ENCODE measurements around the gene PPP1R16B. TPM values are rescaled to one million over a fixed set of nuclear protein-coding genes. Genes with fewer than 3 reads are reported as not detected.

Gene PPP1R16B
- total RNA-seq, result 10 to 100 TPM in 2 of 4 donors, 1 to 10 TPM in 2; 1.8 to 11.1 (median 7.0) TPM

DNA sequence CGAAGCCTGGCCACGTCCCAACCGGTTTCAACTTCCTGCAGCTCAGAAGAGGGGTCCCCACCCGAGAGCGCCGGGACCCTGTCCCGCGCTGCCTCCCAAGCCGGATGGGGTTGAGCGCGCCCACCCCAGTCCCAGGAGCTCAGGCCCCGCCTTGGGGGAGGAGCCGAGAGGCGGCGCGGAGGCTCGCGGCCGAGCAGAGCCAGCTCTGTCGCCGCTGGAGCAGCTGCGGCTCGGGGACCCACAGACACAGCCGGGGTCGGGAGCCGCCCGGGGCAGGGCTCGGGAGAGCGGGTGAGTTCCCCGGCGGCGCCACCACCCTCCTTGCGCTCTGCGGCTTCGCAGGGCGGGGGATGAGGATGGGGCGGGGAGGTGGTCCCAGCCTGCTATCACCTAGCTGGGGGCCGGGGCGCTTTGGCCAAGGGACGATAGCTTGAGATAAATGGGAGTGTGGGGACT, at the start of gene PPP1R16B:
Gene PPP1R16B (plus strand): TSS at position 196 of the 456 bp plus-strand sequence. CDS start 30,229 bp downstream, outside the sequence.
- peak within 1 kb of the TSS; percentile 74 to 82 (median 80) for H3K27ac ChIP-seq
- H3K9me3 ChIP-seq, result no peaks in the 10 kb centered on the region
- 3% methylated on average over 29 of the region's 40 CpGs; no CpG with 5 or more reads in 1 of the 2 donors for WGBS, 2 donors (ENCODE audit: low coverage in 1 of 2)
- intact Hi-C loops (cut with DNase I; ENCODE audit: low total_unique reads), result no loop called here
- in situ Hi-C loops (cut with MboI; ENCODE audit: low pct_ligation_motif_present in 1 of 4, low pct_unique_long_range_greater_than_20kb in 1 of 4, low sequenced_read_pairs in 3 of 4), result loop anchor here in 1 of 4 donors (10.0 kb wide), 1 partner anchor 69 kb away; no protein-coding TSS in a partner anchor
- DNase-seq, result peak; percentile 70
- peak; percentile 35 to 55 (median 51) for TF ChIP-seq POLR2AphosphoS5 (IDR thresholded peaks at IDR 0.05)
- TF ChIP-seq EP300 (IDR thresholded peaks at IDR 0.05; ENCODE audit: low read depth), result no peak
- peak; percentile 50 for TF ChIP-seq POLR2A (IDR thresholded peaks at IDR 0.05)
- H3K27me3 ChIP-seq, result peaks cover 58% of the 10 kb centered on the region
- peaks cover 4 to 24% (median 17%) of the 10 kb centered on the region in 4 donors for H3K4me1 ChIP-seq
- H3K4me3 ChIP-seq, result peak within 1 kb of the TSS; percentile 27 to 72 (median 36)
- H3K36me3 ChIP-seq, result no peaks in the 10 kb centered on the region

DNA sequence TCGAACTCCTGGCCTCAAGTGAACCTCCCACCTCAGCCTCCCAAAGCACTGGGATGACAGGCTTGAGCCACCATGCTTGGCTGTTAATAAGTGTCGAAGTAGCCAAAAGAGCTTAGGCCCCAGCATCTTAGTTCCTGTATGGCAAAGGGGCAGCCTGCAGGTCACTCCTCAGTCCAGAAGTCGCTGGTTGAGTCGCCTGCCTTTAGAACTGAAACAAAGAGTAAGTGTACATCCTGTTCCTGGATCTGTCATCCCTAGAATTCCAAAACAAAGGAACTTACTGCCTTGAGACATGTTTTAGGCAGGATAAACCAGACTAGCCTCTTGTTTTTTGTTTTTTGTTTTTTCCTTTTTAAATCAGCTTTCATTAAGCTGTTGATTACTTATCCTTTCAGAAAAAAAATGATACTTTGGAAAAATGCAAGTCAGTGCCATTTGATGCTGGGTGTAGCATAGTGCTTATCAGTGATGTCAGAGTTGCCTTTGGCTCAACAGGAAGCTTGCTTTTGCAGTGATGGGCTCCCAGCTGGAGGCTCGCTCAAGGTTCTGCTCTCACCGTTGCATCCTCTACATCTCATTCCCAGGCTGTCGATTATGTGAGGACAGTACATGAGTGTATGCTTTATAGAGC, 48.2 kb upstream of the PPP1R16B start:
- DNase-seq, result no peak
- TF ChIP-seq POLR2A (IDR thresholded peaks at IDR 0.05), result no peak
- intact Hi-C loops (cut with DNase I; ENCODE audit: low total_unique reads) (loop anchor here (5.0 kb wide), 1 partner anchor 110 kb away; no protein-coding TSS in a partner anchor), in situ Hi-C loops (cut with MboI; ENCODE audit: low pct_ligation_motif_present in 1 of 4, low pct_unique_long_range_greater_than_20kb in 1 of 4, low sequenced_read_pairs in 3 of 4) (loop anchor here in 2 of 4 donors (10.0 kb wide), 1 partner anchor 112 kb away; no protein-coding TSS in a partner anchor)
- Histone ChIP-seq H3K27ac (no peak overlapping the region), H3K4me3 (no peak overlapping the region), H3K27me3 (no peaks in the 10 kb centered on the region), H3K9me3 (no peaks in the 10 kb centered on the region), H3K4me1 (no peaks in the 10 kb centered on the region), H3K36me3 (peaks cover 0 to 68% (median 27%) of the 10 kb centered on the region in 4 donors)
- 85 to 100% methylated on average over 2 to 7 of the region's 7 CpGs for WGBS, 2 donors (ENCODE audit: low coverage in 1 of 2)

DNA sequence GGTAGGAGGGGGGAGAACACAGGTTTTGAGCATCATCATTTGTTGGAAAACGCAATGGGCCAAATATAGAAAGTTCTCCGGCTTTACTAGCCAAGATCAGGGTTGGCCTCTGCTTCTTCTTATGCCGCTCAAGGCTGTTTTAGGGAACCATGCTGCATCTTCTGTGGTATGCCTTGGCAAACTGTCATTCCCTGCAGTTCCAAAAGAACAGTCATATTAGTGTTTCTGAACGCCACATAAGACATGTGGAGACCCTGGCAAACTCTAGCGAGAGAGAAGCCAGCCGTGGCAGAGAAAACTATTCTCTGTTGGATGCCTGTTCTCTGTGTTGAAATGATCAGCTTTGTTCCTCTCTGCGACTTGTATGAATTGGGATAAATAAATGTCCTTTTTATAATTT, 46.4 kb upstream of the PPP1R16B start:
- in situ Hi-C loops (cut with MboI; ENCODE audit: low pct_ligation_motif_present in 1 of 4, low pct_unique_long_range_greater_than_20kb in 1 of 4, low sequenced_read_pairs in 3 of 4) (loop anchor here in 2 of 4 donors (10.0 kb wide), 1 partner anchor 114 kb away; no protein-coding TSS in a partner anchor), intact Hi-C loops (cut with DNase I; ENCODE audit: low total_unique reads) (loop anchor here (5.0 kb wide), 1 partner anchor 112 kb away; no protein-coding TSS in a partner anchor)
- no peak overlapping the region for H3K4me3 ChIP-seq
- no peak overlapping the region for H3K27ac ChIP-seq
- H3K4me1 ChIP-seq, result no peaks in the 10 kb centered on the region
- WGBS, 2 donors (ENCODE audit: low coverage in 1 of 2), result 93 to 100% methylated on average over 1 to 7 of the region's 7 CpGs
- no peaks in the 10 kb centered on the region for H3K27me3 ChIP-seq
- no peaks in the 10 kb centered on the region for H3K9me3 ChIP-seq
- H3K36me3 ChIP-seq, result peaks cover 0 to 73% (median 23%) of the 10 kb centered on the region in 4 donors
- no peak for DNase-seq
- no peak for TF ChIP-seq POLR2AphosphoS5 (IDR thresholded peaks at IDR 0.05)
- no peak for TF ChIP-seq EP300 (IDR thresholded peaks at IDR 0.05; ENCODE audit: low read depth)
- no peak for TF ChIP-seq POLR2A (IDR thresholded peaks at IDR 0.05)
- TF ChIP-seq, protein P1, sequence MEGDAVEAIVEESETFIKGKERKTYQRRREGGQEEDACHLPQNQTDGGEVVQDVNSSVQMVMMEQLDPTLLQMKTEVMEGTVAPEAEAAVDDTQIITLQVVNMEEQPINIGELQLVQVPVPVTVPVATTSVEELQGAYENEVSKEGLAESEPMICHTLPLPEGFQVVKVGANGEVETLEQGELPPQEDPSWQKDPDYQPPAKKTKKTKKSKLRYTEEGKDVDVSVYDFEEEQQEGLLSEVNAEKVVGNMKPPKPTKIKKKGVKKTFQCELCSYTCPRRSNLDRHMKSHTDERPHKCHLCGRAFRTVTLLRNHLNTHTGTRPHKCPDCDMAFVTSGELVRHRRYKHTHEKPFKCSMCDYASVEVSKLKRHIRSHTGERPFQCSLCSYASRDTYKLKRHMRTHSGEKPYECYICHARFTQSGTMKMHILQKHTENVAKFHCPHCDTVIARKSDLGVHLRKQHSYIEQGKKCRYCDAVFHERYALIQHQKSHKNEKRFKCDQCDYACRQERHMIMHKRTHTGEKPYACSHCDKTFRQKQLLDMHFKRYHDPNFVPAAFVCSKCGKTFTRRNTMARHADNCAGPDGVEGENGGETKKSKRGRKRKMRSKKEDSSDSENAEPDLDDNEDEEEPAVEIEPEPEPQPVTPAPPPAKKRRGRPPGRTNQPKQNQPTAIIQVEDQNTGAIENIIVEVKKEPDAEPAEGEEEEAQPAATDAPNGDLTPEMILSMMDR (IDR thresholded peaks at IDR 0.05), result no peak

DNA sequence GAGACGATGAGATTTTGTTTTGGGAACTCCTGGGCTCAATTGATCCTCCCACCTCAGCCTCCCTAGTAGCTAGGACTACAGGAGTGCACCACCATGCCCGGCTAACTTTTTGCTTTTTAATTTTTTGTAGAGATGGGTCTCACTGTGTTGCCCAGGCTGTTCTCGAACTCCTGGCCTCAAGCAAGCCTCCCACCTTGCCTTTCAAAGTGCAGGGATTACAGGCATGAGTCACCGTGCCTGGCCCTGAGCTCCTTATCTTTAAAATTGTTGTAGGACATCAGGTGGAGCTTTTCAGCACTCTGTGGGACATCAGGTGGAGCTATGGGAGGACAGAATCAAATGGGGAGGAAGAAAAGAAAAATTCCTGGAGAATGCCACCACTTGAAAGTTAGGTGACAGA, 44.5 kb upstream of the PPP1R16B start:
- in situ Hi-C loops (cut with MboI; ENCODE audit: low pct_ligation_motif_present in 1 of 4, low pct_unique_long_range_greater_than_20kb in 1 of 4, low sequenced_read_pairs in 3 of 4) (no loop called here), intact Hi-C loops (cut with DNase I; ENCODE audit: low total_unique reads) (no loop called here)

DNA sequence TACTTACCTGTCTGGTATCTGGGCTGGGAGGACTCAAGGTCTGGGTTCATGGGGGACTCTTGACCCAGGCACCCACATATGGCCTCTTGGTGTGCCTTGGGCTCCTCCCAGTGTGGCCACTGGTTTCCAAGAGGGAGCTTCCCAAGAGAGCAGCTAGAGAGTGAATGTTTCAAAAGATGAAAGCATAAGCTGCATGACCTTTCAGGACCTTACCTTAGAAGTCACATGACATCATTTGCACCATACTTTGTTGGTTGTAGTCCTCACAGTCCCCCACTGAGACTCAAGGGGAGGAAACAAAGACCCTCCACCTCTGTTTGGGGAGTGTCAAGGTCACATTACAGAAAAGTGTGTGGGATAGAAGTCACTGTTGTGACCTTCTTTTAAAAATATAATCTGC, 43.3 kb upstream of the PPP1R16B start:
- no peaks in the 10 kb centered on the region for H3K9me3 ChIP-seq
- no peak for TF ChIP-seq EP300 (IDR thresholded peaks at IDR 0.05; ENCODE audit: low read depth)
- TF ChIP-seq POLR2A (IDR thresholded peaks at IDR 0.05), result no peak
- TF ChIP-seq, protein P1 (IDR thresholded peaks at IDR 0.05), result no peak
- TF ChIP-seq POLR2AphosphoS5 (IDR thresholded peaks at IDR 0.05), result no peak
- H3K27ac ChIP-seq, result no peak overlapping the region
- intact Hi-C loops (cut with DNase I; ENCODE audit: low total_unique reads) (no loop called here), in situ Hi-C loops (cut with MboI; ENCODE audit: low pct_ligation_motif_present in 1 of 4, low pct_unique_long_range_greater_than_20kb in 1 of 4, low sequenced_read_pairs in 3 of 4) (no loop called here)
- no peak for DNase-seq
- H3K4me3 ChIP-seq, result no peak overlapping the region
- peaks cover 0 to 72% (median 14%) of the 10 kb centered on the region in 4 donors for H3K36me3 ChIP-seq
- no peaks in the 10 kb centered on the region for H3K4me1 ChIP-seq
- no peaks in the 10 kb centered on the region for H3K27me3 ChIP-seq

More for the DNA sequence above, 44.5 kb upstream of the PPP1R16B start:
- TF ChIP-seq, protein P1 (IDR thresholded peaks at IDR 0.05), result no peak
- TF ChIP-seq POLR2AphosphoS5 (IDR thresholded peaks at IDR 0.05) (no peak), POLR2A (IDR thresholded peaks at IDR 0.05) (no peak), EP300 (IDR thresholded peaks at IDR 0.05; ENCODE audit: low read depth) (no peak)
- DNase-seq, result no peak
- WGBS, 2 donors (ENCODE audit: low coverage in 1 of 2), result 95 to 100% methylated on average over 3 to 4 of the region's 4 CpGs
- peaks cover 0 to 75% (median 15%) of the 10 kb centered on the region in 4 donors for H3K36me3 ChIP-seq
- no peaks in the 10 kb centered on the region for H3K9me3 ChIP-seq
- no peak overlapping the region for H3K4me3 ChIP-seq
- H3K4me1 ChIP-seq, result no peaks in the 10 kb centered on the region
- H3K27ac ChIP-seq, result no peak overlapping the region
- no peaks in the 10 kb centered on the region for H3K27me3 ChIP-seq

Data from transverse colon (tissue), 4 donors.